HG03196 (cell line): ENCODE measurements around the gene OR4C12.
"Not testable (repeated sequence)": the region's sequence is repeated elsewhere in the genome, so short reads cannot be mapped to it uniquely, and the experiment has no call there.

Experiments used
- ATAC-seq: cut with Tn5 transposase; IDR thresholded peaks from one replicate; pipeline ENCODE4 v1.9.1; 2021; ENCODE audit not compliant: unreplicated experiment

Gene OR4C12

DNA sequence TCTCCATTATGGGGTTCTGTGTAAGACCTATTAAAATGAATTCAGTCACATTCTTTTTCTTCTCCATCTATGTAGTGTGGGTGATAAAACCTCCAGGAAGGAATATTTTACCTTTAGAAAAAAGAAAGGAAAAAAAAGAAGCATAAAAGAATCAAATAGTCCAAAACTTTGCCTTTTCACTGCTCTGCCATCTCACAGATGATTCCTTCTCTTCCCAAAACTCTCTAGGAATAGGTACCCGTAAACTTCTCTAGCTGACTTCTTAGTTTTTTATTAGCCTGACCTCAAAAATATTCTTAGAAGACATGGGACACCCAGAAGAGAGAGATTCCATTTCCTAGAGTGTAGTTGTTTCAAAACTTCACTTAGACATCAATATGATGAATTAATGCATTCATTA, at the start of gene OR4C12:
OR4C12 (minus strand) TSS at position 101 of the 400 bp plus-strand sequence; CDS start at position 67, 34 bp downstream.
- not testable (repeated sequence) for ATAC-seq

DNA sequence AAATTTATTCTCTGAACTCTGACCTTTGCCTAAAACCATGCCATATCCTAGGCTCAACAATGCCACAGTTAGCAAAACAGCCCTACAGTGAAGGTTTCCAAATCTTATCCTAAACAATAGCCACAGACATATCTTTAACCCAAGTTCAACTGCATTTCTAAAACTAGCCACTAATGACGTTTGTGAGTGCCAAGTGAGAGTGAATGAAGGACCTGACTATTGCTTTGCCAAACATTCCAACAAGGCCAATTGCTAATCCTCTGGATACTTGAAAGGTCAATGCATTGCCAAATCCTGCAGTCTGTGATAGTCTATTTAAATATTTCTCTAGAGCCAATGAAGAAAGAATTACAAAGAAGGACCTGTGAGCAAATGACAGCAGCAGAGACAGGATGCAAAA, 47.9 kb upstream of the OR4C12 start:
- no peak for ATAC-seq

DNA sequence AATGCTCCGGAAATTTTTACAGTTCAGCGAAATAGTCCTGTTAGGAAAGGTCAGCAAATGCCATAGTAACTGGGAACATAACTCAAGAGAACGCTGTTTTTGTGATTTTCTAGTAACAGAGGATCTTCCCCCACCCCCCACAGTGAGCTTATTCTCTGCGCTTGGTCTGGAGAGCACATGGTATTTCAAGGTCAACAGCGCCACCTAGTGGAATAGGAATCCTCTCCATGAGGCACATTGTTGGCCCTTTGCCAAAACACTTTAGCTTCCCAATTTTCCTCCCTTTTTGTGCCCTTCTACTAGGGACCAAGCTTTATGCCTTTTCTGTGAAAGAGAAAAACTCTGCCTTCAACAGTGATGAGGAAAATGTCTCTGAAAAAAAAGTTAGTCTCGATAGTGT, 13.2 kb upstream of the OR4C12 start:
- ATAC-seq: no peak

DNA sequence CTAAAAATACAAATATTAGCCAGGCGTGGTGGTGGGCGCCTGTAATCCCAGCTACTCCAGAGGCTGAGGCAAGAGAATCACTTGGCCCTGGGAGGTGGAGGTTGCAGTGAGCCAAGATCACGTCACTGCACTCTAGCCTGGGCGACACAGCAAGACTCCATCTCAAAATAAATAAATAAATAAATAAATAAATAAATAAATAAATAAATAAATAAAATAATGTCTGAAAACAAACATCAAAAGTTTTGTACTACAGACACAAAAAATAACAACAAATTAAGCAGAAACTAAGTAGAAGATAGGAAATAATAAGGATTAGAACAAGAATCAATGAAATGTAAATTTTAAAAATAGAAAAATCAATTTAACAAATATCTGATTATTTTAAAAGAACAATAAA, 8.9 kb downstream of the OR4C12 start:
- not testable (repeated sequence) for ATAC-seq

DNA sequence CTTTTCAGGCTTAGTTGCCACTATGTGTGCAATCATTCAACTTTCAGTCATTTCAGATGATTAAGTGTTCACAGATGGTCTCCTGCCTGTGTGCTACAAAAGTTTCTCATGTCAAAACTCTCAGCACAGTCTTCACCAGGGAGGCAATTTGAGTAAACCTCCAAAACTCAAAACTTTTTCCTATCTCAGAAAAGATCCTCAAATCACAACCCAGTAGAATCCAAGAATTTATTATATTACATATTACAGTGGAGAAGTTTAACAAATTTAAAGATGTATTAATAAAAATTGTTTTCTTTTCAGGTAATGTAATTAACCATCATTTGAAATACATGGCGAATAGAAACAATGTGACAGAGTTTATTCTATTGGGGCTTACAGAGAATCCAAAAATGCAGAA, 30.2 kb downstream of the OR4C12 start, which contains the start of gene OR4C13:
OR4C13 (plus strand) TSS at position 301 of the 400 bp plus-strand sequence; CDS start at position 333, 32 bp downstream.
- ATAC-seq: no peak

DNA sequence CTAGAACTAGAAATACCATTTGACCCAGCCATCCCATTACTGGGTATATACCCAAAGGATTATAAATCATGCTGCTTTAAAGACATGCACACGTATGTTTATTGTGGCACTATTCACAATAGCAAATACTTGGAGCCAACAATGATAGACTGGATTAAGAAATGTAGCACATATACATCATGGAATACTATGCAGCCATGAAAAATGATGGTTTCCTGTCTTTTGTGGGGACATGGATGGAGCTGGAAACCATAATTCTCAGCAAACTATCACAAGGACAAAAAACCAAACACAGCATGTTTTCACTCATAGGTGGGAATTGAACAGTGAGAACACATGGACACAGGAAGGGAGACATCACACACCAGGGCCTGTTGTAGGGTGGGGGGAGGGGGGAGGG, 33.6 kb downstream of the OR4C12 start:
- ATAC-seq: not testable (repeated sequence)
